Heart left ventricle (tissue), 13 donors: Measurements from ENCODE around the gene PLEKHG3.

Source experiments
- CTCF ChIP-seq, 12 donors: fragments of 200-600 bp; sonication (generic) in 4 of 12; IDR thresholded peaks; one replicate each; pipeline versions ENCODE4 v1.5.0 to v1.8.0; 2018 to 2022; ENCODE audit warnings: antibody characterized with exemption in 12 of 12, mild to moderate bottlenecking in 5 of 12
- POLR2A ChIP-seq, 2 donors: fragments of 450-650 bp; IDR thresholded peaks; one replicate each; pipeline ENCODE4 v1.6.1; 2017; ENCODE audit warnings: antibody characterized with exemption in 2 of 2, mild to moderate bottlenecking in 2 of 2, moderate library complexity in 2 of 2
- donor health status: ischemic (EF 13 %, LVEDD 7.1; RV severe dilation, severe dysfunction).
- donor health status: DM: no; HTN: yes; CAD: no.
- donor health status: DM: no; HTN: no; CAD: no.
- donor health status: ischemic (EF 25% LVEDD 6.9; RV normal size, moderate dysfunction).
- donor health status: ischemic (EF 25% LVEDD 5.7; RV mildly dilated, moderate dysfunction).
- donor health status: ischemic (EF 35%, LVEDD 5.7; RV mildly dilated, moderate dysfunction).
- donor health status: nonischemic (EF 11% LVEDD 7.7; RV severe dilation, severe dysfunction).
- donor health status: DM: yes; HTN: yes; CAD: no.
- donor health status: PGD.
- donor health status: ischemic (EF 29% LVEDD 5.4; RV normal size, mild dysfunction).
- donor health status: nonischemic (EF 23%, LVEDD 6.1; RV moderate dilation, normal function).

GRCh38 chr14:64736271-64737169 is 32.3 kb downstream of the PLEKHG3 start:
- TF ChIP-seq CTCF (IDR thresholded peaks at IDR 0.05) = no peak
- no peak for TF ChIP-seq POLR2A (IDR thresholded peaks at IDR 0.05)
